ENCODE results near the gene PSME2. TPM values are rescaled to one million over a fixed set of nuclear protein-coding genes. Genes with fewer than 3 reads are reported as not detected.

PSME2 gene
- total and polyA plus RNA-seq, 2 of the 13 experiments (the other 11 are each of a cell fraction or from before 2014, with no cell fraction given) = 332 to 716 TPM

- TF ChIP-seq DMTF1 (CRISPR knock-in tag; IDR thresholded peaks at IDR 0.05) = peak; percentile 72; the same call in 1 of the 2 replicates
- TF ChIP-seq REPIN1 (CRISPR knock-in tag; IDR thresholded peaks at IDR 0.05; ENCODE audit: borderline replicate concordance, low read depth) = peak; percentile 15; the same call in 1 of the 2 replicates
- peak; percentile 12; the same call in 1 of the 2 replicates for TF ChIP-seq ZNF549 (CRISPR knock-in tag; IDR thresholded peaks at IDR 0.05)
- TF ChIP-seq ZBTB2 (CRISPR knock-in tag; IDR thresholded peaks at IDR 0.05; ENCODE audit: low read depth) = no peak
- TF ChIP-seq HNRNPH1 (optimal IDR thresholded peaks at IDR 0.05; ENCODE audit: low read depth, low read length) = no peak
- peak; percentile 68; the same call in 1 of the 2 replicates for TF ChIP-seq ZNF367 (CRISPR knock-in tag; IDR thresholded peaks at IDR 0.05; ENCODE audit: borderline replicate concordance)
- peak; percentile 71 for TF ChIP-seq PRDM4 (CRISPR knock-in tag; IDR thresholded peaks at IDR 0.05; ENCODE audit: borderline replicate concordance)
- TF ChIP-seq REL (CRISPR knock-in tag; conservative IDR thresholded peaks at IDR 0.05) = no peak
- TF ChIP-seq ZNF501 (CRISPR knock-in tag; IDR thresholded peaks at IDR 0.05) = no peak
- peak; percentile 85; the same call in 1 of the 2 replicates for TF ChIP-seq ZNF614 (CRISPR knock-in tag; IDR thresholded peaks at IDR 0.05; ENCODE audit: borderline replicate concordance)
- TF ChIP-seq STAT5B (CRISPR knock-in tag; IDR thresholded peaks at IDR 0.05) = no peak; the same call in none of the 2 replicates
- peak; percentile 72; the same call in 1 of the 2 replicates for TF ChIP-seq HNRNPL (IDR thresholded peaks at IDR 0.05; ENCODE audit: low read depth, low read length)
- no peak; the same call in none of the 2 replicates for TF ChIP-seq BCL3 (CRISPR knock-in tag; IDR thresholded peaks at IDR 0.05)
- TF ChIP-seq ZNF737 (CRISPR knock-in tag; IDR thresholded peaks at IDR 0.05; ENCODE audit: borderline replicate concordance) = no peak
- no peak for TF ChIP-seq ZNF775 (CRISPR knock-in tag; IDR thresholded peaks at IDR 0.05; ENCODE audit: borderline replicate concordance)
- TF ChIP-seq ZNF383 (CRISPR knock-in tag; IDR thresholded peaks at IDR 0.05; ENCODE audit: borderline replicate concordance) = no peak; the same call in 1 of the 2 replicates
- no peak; the same call in 1 of the 2 replicates for TF ChIP-seq ZNF652 (CRISPR knock-in tag; IDR thresholded peaks at IDR 0.05; ENCODE audit: borderline replicate concordance, low read depth)
- TF ChIP-seq ZNF781 (CRISPR knock-in tag; IDR thresholded peaks at IDR 0.05; ENCODE audit: borderline replicate concordance, not compliant biosample characterization) = no peak
- TF ChIP-seq ZNF782 (CRISPR knock-in tag; IDR thresholded peaks at IDR 0.05; ENCODE audit: borderline replicate concordance) = peak; percentile 23; the same call in 1 of the 2 replicates
These were observed 10.4 kb downstream of the PSME2 start, which contains the start of gene PSME1 (continued) for GRCh38 chr14:24135834-24136683.
